PC-3 (cell line): ENCODE measurements around the gene MPZL3. TPM values are rescaled to one million over a fixed set of nuclear protein-coding genes. Genes with fewer than 3 reads are reported as not detected.

Experiments
- ATAC-seq: fragments of 200-7000 bp; cut with Tn5 transposase; 2 replicates; pipeline ENCODE4 v1.9.1; 2020; ENCODE audit warnings: mild to moderate bottlenecking, moderate library complexity
- BruUV-seq: library from RNA; stranded (reverse); fragments of 400-500 nt; replicated peaks from 2 replicates; lab custom pipeline; 2021; lab: Mats Ljungman, UMichigan
- CTCF ChIA-PET: fragments of 300-600 bp; sonication (Branson Sonifier 250); formaldehyde crosslinking; loops from one replicate; lab custom pipeline; 2022; ENCODE audit warnings: antibody characterized with exemption; lab: Charles Lee
- POLR2A ChIA-PET: fragments of 300-600 bp; sonication (Branson Sonifier 250); formaldehyde crosslinking; loops from one replicate; lab custom pipeline; 2022; ENCODE audit warnings: antibody characterized with exemption; ENCODE audit not compliant: unreplicated experiment; lab: Charles Lee
- DNase-seq: peaks from one replicate; pipeline ENCODE4 v3.0.0-alpha.2; 2015
- H2AFZ ChIP-seq: fragments of 300-600 bp; sonication (generic); 2 replicates; pipeline ENCODE4 v1.6.0; 2016; ENCODE audit warnings: antibody characterized with exemption, low read length
- H3F3A ChIP-seq: fragments of 300-600 bp; sonication (generic); one replicate; pipeline ENCODE4 v1.6.0; 2017; ENCODE audit warnings: antibody characterized with exemption, low read length, control low read depth, mild to moderate bottlenecking; ENCODE audit not compliant: unreplicated experiment
- H3K27ac ChIP-seq: fragments of 300-600 bp; sonication (generic); 2 replicates; pipeline ENCODE4 v1.5.1; 2016; ENCODE audit warnings: mild to moderate bottlenecking, low read length
- H3K27me3 ChIP-seq: fragments of 300-600 bp; sonication (generic); 2 replicates; pipeline ENCODE4 v1.6.1; 2016; ENCODE audit warnings: low read length, mixed read lengths
- H3K36me3 ChIP-seq: fragments of 300-600 bp; sonication (generic); 2 replicates; pipeline ENCODE4 v1.6.1; 2016; ENCODE audit warnings: low read depth, mixed run types, low read length, mixed read lengths
- H3K4me1 ChIP-seq: fragments of 300-600 bp; sonication (generic); 2 replicates; pipeline ENCODE4 v1.5.1; 2016; ENCODE audit warnings: low read length; ENCODE audit not compliant: insufficient read depth
- H3K4me2 ChIP-seq: fragments of 300-600 bp; sonication (generic); 2 replicates; pipeline ENCODE4 v1.6.0; 2016; ENCODE audit warnings: low read length
- H3K4me3 ChIP-seq: fragments of 300-600 bp; sonication (generic); 2 replicates; pipeline ENCODE4 v1.5.1; 2016; ENCODE audit warnings: mild to moderate bottlenecking, low read length, mixed read lengths
- H3K79me2 ChIP-seq: fragments of 300-600 bp; sonication (generic); 2 replicates; pipeline ENCODE4 v1.6.1; 2017; ENCODE audit warnings: low read length, mixed read lengths
- H3K9ac ChIP-seq: fragments of 300-600 bp; sonication (generic); 2 replicates; pipeline ENCODE4 v1.6.0; 2016; ENCODE audit warnings: mild to moderate bottlenecking, low read length
- H3K9me2 ChIP-seq: fragments of 300-600 bp; sonication (generic); replicated peaks from 2 replicates; pipeline ENCODE4 v1.6.1; 2016; ENCODE audit warnings: mixed run types, low read length, mixed read lengths
- H3K9me3 ChIP-seq: fragments of 300-600 bp; sonication (generic); 2 replicates; pipeline ENCODE4 v1.6.1; 2016; ENCODE audit warnings: low read length, mixed read lengths
- H4K20me1 ChIP-seq: fragments of 300-600 bp; sonication (generic); 2 replicates; pipeline ENCODE4 v1.6.1; 2016; ENCODE audit warnings: low read length, mixed read lengths
- CTCF ChIP-seq: fragments of 300-600 bp; sonication (generic); conservative IDR thresholded peaks from 2 replicates; pipeline ENCODE4 v1.5.1; 2017; ENCODE audit warnings: antibody characterized with exemption, low read depth, mild to moderate bottlenecking, low read length
- EZH2 ChIP-seq: fragments of 300-600 bp; sonication (generic); IDR thresholded peaks from one replicate; pipeline ENCODE4 v1.6.1; 2017; ENCODE audit warnings: antibody characterized with exemption, mild to moderate bottlenecking, low read length; ENCODE audit not compliant: unreplicated experiment
- EZH2phosphoT487 ChIP-seq: fragments of 300-600 bp; sonication (generic); IDR thresholded peaks from 2 replicates; pipeline ENCODE4 v1.6.1; 2018; ENCODE audit warnings: mild to moderate bottlenecking, antibody characterized with exemption, low read length, borderline replicate concordance
- intact Hi-C: fragments of 100-400 bp; cut with micrococcal nuclease; formaldehyde crosslinking; loops from 2 replicates; pipeline ENCODE4 v1.9.0; 2023
- total RNA-seq: library from RNA; depleted of rRNA; stranded (reverse); fragments of >200 nt; gene quantifications from 2 replicates; pipeline ENCODE4 v1.2.3, GENCODE V29; 2014

The MPZL3 gene
- total RNA-seq, 1 experiment from 2014 or later: 7.0 TPM

DNA sequence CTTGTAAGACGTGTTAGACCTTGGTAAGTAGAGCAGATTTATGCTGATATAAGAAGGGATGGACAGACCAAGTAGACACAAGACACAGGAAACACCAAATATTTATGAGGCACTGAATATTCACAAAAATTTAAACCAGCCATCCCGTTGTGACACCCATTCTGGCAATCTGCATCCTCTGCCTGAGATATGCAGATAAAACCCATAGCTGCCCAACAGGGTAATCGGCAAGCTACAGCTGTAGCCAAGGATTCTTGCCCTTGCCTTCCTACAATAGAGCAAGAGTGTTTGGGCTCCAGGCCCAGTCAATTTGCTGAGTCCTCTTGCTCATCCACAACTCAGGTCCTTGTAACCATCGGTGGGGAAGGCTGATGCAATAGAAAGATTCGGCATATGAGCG is 30.4 kb upstream of the MPZL3 start:
- ATAC-seq (no peak), DNase-seq (no peak)
- no peaks in the 10 kb centered on the region for H3F3A ChIP-seq
- BruUV-seq: no TSS peak
- no peaks in the 10 kb centered on the region for H4K20me1 ChIP-seq
- H3K4me1 ChIP-seq: peaks cover 20% of the 10 kb centered on the region
- no peaks in the 10 kb centered on the region for H3K27me3 ChIP-seq
- no peak overlapping the region for H3K9ac ChIP-seq
- no peak overlapping the region for H3K4me2 ChIP-seq
- H2AFZ ChIP-seq: no peak overlapping the region
- no peaks in the 10 kb centered on the region for H3K36me3 ChIP-seq
- no peak for TF ChIP-seq EZH2
- TF ChIP-seq CTCF: no peak
- TF ChIP-seq EZH2phosphoT487: no peak
- no peaks in the 10 kb centered on the region for H3K9me3 ChIP-seq
- H3K79me2 ChIP-seq: no peaks in the 10 kb centered on the region
- intact Hi-C loops: no loop called here
- CTCF ChIA-PET: no interaction called here
- H3K9me2 ChIP-seq: no peaks in the 10 kb centered on the region
- H3K4me3 ChIP-seq: no peak overlapping the region
- no peak overlapping the region for H3K27ac ChIP-seq
- POLR2A ChIA-PET: no interaction called here

GRCh38 chr11:118281284-118281683 is 29.1 kb upstream of the MPZL3 start:
- no TSS peak for BruUV-seq
- Histone ChIP-seq H3K9me2 (no peaks in the 10 kb centered on the region), H3F3A (no peaks in the 10 kb centered on the region), H3K4me2 (no peak overlapping the region), H3K36me3 (no peaks in the 10 kb centered on the region), H3K4me1 (peaks cover 21% of the 10 kb centered on the region), H3K27ac (no peak overlapping the region), H3K4me3 (no peak overlapping the region), H3K79me2 (no peaks in the 10 kb centered on the region), H4K20me1 (no peaks in the 10 kb centered on the region), H2AFZ (no peak overlapping the region), H3K9ac (no peak overlapping the region), H3K9me3 (no peaks in the 10 kb centered on the region), H3K27me3 (no peaks in the 10 kb centered on the region)
- DNase-seq (no peak), ATAC-seq (no peak)
- POLR2A ChIA-PET: no interaction called here
- TF ChIP-seq EZH2phosphoT487: no peak
- no peak for TF ChIP-seq EZH2
- TF ChIP-seq CTCF: no peak
- CTCF ChIA-PET: no interaction called here
- intact Hi-C loops: no loop called here

DNA sequence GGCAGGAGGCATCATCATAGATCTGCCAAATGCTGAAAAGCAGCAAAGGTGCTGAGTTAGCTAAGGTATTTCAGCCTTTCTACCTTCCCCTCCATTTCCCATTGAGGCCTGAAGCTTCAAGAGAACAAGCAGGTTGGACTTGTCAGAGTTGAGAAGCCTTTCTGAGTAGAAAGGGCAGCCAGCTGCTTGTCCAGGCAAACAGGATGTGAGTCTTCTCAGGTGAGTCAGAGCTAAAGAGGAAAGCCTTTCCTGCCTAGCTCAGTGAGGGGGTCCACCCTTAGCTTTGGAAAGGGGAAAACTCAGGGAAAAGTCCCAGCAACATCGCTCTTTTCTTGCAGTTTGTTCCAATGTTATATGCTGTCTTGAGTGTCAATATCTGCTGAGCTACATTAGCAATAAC is 25.1 kb upstream of the MPZL3 start:
- intact Hi-C loops: no loop called here

More for the DNA sequence above, 25.1 kb upstream of the MPZL3 start:
- DNase-seq (peak; percentile 93), ATAC-seq (peak; percentile 95)
- CTCF ChIA-PET: interaction anchor here (0.7 to 1.4 kb wide), 3 partner anchors 14 to 79 kb away, joined by 5 to 7 read pairs (median 7); partner anchors contain the start of gene MPZL3
- no peaks in the 10 kb centered on the region for H3K27me3 ChIP-seq
- H3K27ac ChIP-seq: peak overlapping the region; percentile 66
- no peaks in the 10 kb centered on the region for H3K9me3 ChIP-seq
- peaks cover 43% of the 10 kb centered on the region for H3K4me1 ChIP-seq
- no peak for TF ChIP-seq EZH2phosphoT487
- no peak for TF ChIP-seq CTCF
- TF ChIP-seq EZH2: no peak
- POLR2A ChIA-PET: interaction anchor here (0.7 to 1.0 kb wide), 2 partner anchors 23 kb away, joined by 4 to 9 read pairs; no protein-coding TSS in a partner anchor
- H3K79me2 ChIP-seq: no peaks in the 10 kb centered on the region
- no peaks in the 10 kb centered on the region for H3F3A ChIP-seq
- H3K4me2 ChIP-seq: peak overlapping the region; percentile 74
- peak overlapping the region; percentile 7 for H3K9ac ChIP-seq
- peak overlapping the region; percentile 30 for H2AFZ ChIP-seq
- no peaks in the 10 kb centered on the region for H4K20me1 ChIP-seq
- BruUV-seq: no TSS peak
- no peaks in the 10 kb centered on the region for H3K36me3 ChIP-seq
- H3K4me3 ChIP-seq: peak overlapping the region; percentile 3; the same call in 1 of the 2 replicates
- H3K9me2 ChIP-seq: no peaks in the 10 kb centered on the region
